Thoracic aorta (tissue), 2 donors: Measurements from ENCODE around the gene CRY2. TPM values are rescaled to one million over a fixed set of nuclear protein-coding genes. Genes with fewer than 3 reads are reported as not detected.

Experiments
- ATAC-seq: fragments of 150-250 bp; one replicate; pipeline ENCODE4 v1.8.0; 2017; ENCODE audit warnings: low read depth; ENCODE audit not compliant: insufficient number of reproducible peaks, low FRiP score
- DNase-seq: peaks from one replicate; pipeline ENCODE4 v3.0.0-alpha.2; 2020; ENCODE audit warnings: low spot score
- H3K27ac ChIP-seq, 2 donors: fragments of 200-600 bp; sonication (generic); 1 replicate in 1 of 2; 2 replicates in 1 of 2; pipeline ENCODE4 v1.5.1; 2016; ENCODE audit warnings: mild to moderate bottlenecking in 2 of 2, moderate library complexity in 2 of 2
- H3K27me3 ChIP-seq: fragments of 200-600 bp; sonication (generic); replicated peaks from 2 replicates; pipeline ENCODE4 v1.6.0; 2016; ENCODE audit warnings: mild to moderate bottlenecking; ENCODE audit not compliant: insufficient read depth
- H3K36me3 ChIP-seq: fragments of 200-600 bp; sonication (generic); one replicate; pipeline ENCODE4 v1.5.1; 2016
- H3K4me1 ChIP-seq, 2 donors: fragments of 200-600 bp; sonication (generic); 1 replicate in 1 of 2; 2 replicates in 1 of 2; pipeline versions ENCODE4 v1.5.1 to v1.6.0; 2016; ENCODE audit warnings: low read depth in 2 of 2, mild to moderate bottlenecking in 1 of 2; ENCODE audit not compliant: control insufficient read depth in 1 of 2
- H3K4me3 ChIP-seq: fragments of 200-600 bp; sonication (generic); 2 replicates; pipeline ENCODE4 v1.5.1; 2016; ENCODE audit warnings: mild to moderate bottlenecking
- H3K9me3 ChIP-seq: fragments of 200-600 bp; sonication (generic); 2 replicates; pipeline ENCODE4 v1.5.1; 2016
- total RNA-seq, 2 donors: library from RNA; depleted of rRNA; stranded (reverse); fragments of >200 nt; gene quantifications; one replicate each; pipeline versions ENCODE4 v1.1.0 to v1.2.3, GENCODE V29; 2016
- TF ChIP-seq, protein P1 (sequence below): fragments of 200-600 bp; sonication (generic); IDR thresholded peaks from one replicate; pipeline ENCODE4 v1.5.1; 2019; ENCODE audit warnings: antibody characterized with exemption

Gene CRY2
- total RNA-seq, 2 donors from 2014 or later, result 41.2 to 54.4 TPM

DNA sequence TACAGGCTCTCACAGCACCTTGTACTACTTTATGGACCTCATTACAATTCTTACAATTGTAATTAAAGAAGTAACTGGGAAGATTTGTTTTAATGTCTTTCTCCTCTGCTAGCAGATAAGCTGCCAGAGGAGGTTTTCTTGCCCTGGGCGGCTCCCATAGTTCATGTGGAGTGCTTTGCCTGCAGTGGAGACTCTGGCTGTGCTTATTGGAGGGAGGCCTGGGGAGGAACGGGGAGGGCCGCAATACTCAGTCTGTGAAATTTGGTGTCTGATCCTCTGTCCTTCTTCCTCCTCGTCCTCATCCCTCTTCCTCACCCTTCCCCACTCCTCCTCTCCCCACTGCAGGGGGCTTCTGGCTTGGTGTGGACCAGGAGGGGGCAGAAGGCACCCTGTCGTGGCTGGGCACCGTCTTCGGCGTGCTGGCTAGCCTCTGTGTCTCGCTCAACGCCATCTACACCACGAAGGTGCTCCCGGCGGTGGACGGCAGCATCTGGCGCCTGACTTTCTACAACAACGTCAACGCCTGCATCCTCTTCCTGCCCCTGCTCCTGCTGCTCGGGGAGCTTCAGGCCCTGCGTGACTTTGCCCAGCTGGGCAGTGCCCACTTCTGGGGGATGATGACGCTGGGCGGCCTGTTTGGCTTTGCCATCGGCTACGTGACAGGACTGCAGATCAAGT is 36.7 kb upstream of the CRY2 start:
- no peaks in the 10 kb centered on the region for H3K9me3 ChIP-seq
- DNase-seq, result no peak
- no peak for ATAC-seq
- no peaks in the 10 kb centered on the region for H3K27me3 ChIP-seq
- no peak overlapping the region for H3K4me3 ChIP-seq
- peaks cover 24 to 38% of the 10 kb centered on the region in 2 donors for H3K4me1 ChIP-seq
- TF ChIP-seq, protein P1, sequence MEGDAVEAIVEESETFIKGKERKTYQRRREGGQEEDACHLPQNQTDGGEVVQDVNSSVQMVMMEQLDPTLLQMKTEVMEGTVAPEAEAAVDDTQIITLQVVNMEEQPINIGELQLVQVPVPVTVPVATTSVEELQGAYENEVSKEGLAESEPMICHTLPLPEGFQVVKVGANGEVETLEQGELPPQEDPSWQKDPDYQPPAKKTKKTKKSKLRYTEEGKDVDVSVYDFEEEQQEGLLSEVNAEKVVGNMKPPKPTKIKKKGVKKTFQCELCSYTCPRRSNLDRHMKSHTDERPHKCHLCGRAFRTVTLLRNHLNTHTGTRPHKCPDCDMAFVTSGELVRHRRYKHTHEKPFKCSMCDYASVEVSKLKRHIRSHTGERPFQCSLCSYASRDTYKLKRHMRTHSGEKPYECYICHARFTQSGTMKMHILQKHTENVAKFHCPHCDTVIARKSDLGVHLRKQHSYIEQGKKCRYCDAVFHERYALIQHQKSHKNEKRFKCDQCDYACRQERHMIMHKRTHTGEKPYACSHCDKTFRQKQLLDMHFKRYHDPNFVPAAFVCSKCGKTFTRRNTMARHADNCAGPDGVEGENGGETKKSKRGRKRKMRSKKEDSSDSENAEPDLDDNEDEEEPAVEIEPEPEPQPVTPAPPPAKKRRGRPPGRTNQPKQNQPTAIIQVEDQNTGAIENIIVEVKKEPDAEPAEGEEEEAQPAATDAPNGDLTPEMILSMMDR, result no peak
- H3K27ac ChIP-seq, result no peak overlapping the region
- H3K36me3 ChIP-seq, result peaks cover 15% of the 10 kb centered on the region

DNA sequence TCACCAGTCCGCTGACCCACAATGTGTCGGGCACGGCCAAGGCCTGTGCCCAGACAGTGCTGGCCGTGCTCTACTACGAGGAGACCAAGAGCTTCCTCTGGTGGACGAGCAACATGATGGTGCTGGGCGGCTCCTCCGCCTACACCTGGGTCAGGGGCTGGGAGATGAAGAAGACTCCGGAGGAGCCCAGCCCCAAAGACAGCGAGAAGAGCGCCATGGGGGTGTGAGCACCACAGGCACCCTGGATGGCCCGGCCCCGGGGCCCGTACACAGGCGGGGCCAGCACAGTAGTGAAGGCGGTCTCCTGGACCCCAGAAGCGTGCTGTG is 36.2 kb upstream of the CRY2 start:
- H3K9me3 ChIP-seq, result no peaks in the 10 kb centered on the region
- H3K4me1 ChIP-seq, result peaks cover 19 to 33% of the 10 kb centered on the region in 2 donors
- ATAC-seq (no peak), DNase-seq (no peak)
- H3K4me3 ChIP-seq, result no peak overlapping the region
- no peak overlapping the region for H3K27ac ChIP-seq
- TF ChIP-seq, protein P1, result no peak
- no peaks in the 10 kb centered on the region for H3K27me3 ChIP-seq
- H3K36me3 ChIP-seq, result peaks cover 15% of the 10 kb centered on the region

DNA sequence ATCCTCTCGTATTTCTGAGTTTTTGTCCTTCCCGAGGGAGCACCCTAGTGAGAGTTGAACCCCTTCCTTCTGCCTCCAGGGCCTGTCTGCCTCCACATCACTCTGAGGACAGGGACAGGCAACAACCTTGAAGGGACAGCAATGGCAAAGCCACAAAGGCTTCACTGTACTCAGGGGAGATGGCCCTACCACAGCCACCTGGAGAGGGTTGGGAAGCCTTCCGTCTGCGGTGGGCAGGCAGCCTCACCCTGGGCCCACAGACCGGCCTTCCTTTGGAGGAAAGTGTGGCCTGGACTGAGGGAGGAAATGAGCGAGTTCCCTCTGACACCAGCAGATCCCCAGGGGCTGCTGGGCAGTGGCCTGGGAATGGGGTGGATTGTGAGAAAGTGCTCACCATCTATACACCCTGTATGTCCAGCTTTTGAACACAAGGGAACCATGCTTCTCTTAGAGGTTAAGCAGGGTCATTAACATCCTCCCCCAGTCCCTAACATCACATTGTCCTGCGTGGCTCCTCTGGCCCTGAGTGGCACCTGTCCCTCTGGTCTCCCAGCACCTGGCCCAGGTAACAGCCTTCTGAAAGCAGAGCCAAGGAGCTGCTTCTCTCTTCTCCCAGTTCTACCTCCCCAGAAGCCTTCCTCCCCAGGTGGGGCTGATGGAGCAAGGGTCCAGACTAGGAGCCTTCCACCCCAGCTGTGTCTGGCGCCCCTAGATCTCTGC is 35.5 kb upstream of the CRY2 start:
- Histone ChIP-seq H3K27ac (no peak overlapping the region), H3K4me3 (no peak overlapping the region), H3K4me1 (peaks cover 14 to 27% of the 10 kb centered on the region in 2 donors), H3K36me3 (peaks cover 15% of the 10 kb centered on the region), H3K9me3 (no peaks in the 10 kb centered on the region), H3K27me3 (no peaks in the 10 kb centered on the region)
- DNase-seq (no peak), ATAC-seq (no peak)
- TF ChIP-seq, protein P1, result no peak

DNA sequence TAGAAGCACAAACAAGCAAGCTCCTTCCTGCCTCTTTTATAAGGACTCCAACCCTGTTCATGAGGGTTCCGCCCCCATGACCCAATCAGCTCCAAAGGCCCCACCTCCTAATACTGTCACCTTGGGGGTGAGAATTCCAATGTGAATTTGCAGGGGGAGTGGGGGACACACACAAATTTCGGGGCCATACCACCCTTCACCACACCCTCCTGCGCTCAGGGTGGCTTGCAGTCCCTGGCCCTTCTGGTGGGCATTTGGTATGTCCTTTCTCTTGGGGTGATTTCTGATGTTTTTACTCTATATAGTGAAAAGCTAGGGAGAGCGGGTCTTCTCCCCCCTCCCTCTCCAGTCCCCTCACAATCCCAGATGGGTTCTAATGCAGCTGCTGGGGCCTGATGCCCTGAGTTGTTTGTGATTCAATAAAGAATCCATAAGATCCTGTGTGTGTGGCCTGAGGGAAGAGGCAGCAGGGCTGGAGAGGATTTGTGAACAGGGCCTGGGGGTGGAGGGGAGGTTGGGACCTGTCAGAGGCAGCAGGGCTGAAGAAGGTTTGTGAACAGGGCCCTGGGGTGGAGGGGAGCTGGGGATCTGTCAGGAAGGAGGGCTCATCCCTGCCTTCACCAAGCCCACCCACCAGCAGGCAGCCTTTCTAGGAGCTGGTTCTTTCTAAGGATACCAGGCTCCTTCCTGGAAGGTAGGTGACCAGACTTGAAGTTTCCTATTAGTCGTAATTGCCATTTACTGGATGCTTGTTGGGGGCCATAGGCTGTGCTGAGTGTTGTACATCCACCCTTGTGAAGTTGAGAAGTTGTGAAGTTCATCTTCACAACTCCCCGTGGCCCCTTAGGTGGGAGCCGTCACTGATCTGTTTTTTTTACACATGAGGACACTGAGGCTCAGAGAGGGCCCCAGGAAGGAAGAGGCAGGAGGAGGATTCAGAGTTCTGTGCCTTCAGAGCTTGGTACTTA is 34.4 kb upstream of the CRY2 start:
- ATAC-seq, result no peak
- DNase-seq, result no peak
- TF ChIP-seq, protein P1, result no peak
- no peaks in the 10 kb centered on the region for H3K9me3 ChIP-seq
- peaks cover 3 to 15% of the 10 kb centered on the region in 2 donors for H3K4me1 ChIP-seq
- H3K27ac ChIP-seq, result no peak overlapping the region
- peaks cover 15% of the 10 kb centered on the region for H3K36me3 ChIP-seq
- H3K27me3 ChIP-seq, result no peaks in the 10 kb centered on the region
- no peak overlapping the region for H3K4me3 ChIP-seq

DNA sequence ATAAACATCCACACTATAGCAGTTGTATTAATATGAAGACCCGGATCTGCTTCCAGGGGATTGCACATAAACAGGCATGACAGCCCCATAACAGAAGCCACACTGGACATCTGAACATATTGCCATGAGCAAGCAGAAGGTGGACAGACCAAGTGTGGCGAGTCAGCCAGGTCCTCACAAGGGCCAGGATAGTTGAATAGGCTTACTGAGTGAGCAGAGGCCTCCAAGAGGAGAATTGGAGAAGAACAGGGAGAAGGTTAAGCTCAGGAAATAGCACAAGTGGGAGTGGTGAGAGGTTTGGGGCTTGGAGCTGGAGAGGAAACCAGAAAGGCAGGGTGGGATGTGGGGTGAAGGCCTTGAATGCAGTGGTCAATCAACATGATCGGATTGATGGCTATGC is 31.5 kb upstream of the CRY2 start:
- H3K9me3 ChIP-seq, result no peaks in the 10 kb centered on the region
- H3K36me3 ChIP-seq, result peaks cover 12% of the 10 kb centered on the region
- DNase-seq (no peak), ATAC-seq (no peak)
- no peak overlapping the region for H3K27ac ChIP-seq
- TF ChIP-seq, protein P1, result no peak
- no peaks in the 10 kb centered on the region for H3K4me1 ChIP-seq
- H3K27me3 ChIP-seq, result no peaks in the 10 kb centered on the region
- no peak overlapping the region for H3K4me3 ChIP-seq
